ENCODE measurements around the gene TM4SF5. TPM values are rescaled to one million over a fixed set of nuclear protein-coding genes. Genes with fewer than 3 reads are reported as not detected.
"Not testable (repeated sequence)": the region's sequence is repeated elsewhere in the genome, so short reads cannot be mapped to it uniquely, and the experiment has no call there.

Gene TM4SF5
- total RNA-seq, 1 donor from 2014 or later = not detected

GRCh38 chr17:4827399-4827798 is 55.7 kb downstream of the TM4SF5 start:
- no peak for DNase-seq (ENCODE audit: low read depth)
- FAIRE-seq = no peak
- no peak overlapping the region for H3K4me3 ChIP-seq (ENCODE audit: low read depth, low read length)
- peaks cover 2% of the 10 kb centered on the region for H3K36me3 ChIP-seq (ENCODE audit: control insufficient read depth, insufficient read depth, low read length)
- no peaks in the 10 kb centered on the region for H3K27me3 ChIP-seq (ENCODE audit: control insufficient read depth, insufficient read depth, low read length)
- no peak for TF ChIP-seq CTCF (IDR thresholded peaks at IDR 0.05; ENCODE audit: insufficient read depth, low read length, severe bottlenecking)

GRCh38 chr17:4832829-4833177 is 61.1 kb downstream of the TM4SF5 start:
- peak overlapping the region; percentile 99 for H3K4me3 ChIP-seq (ENCODE audit: low read depth, low read length)
- not testable (repeated sequence) for DNase-seq (ENCODE audit: low read depth); FAIRE-seq; H3K27me3 ChIP-seq (ENCODE audit: control insufficient read depth, insufficient read depth, low read length); H3K36me3 ChIP-seq (ENCODE audit: control insufficient read depth, insufficient read depth, low read length)

Other genes with a start within 250 kb of the TM4SF5 start
- gene MYBBP1A, start 216.5 kb upstream of the TM4SF5 start, total RNA-seq = 45.1 and 60.6 TPM in 2 replicates
- 6.6 and 24.1 TPM in 2 replicates for gene GGT6, start 211.3 kb upstream of the TM4SF5 start, total RNA-seq
- gene SMTNL2, start 187.4 kb upstream of the TM4SF5 start, total RNA-seq = not detected in 2 replicates
- gene ALOX15, start 130.2 kb upstream of the TM4SF5 start, total RNA-seq = under 0.01 TPM in 1 of 2 replicates, not detected in the other
- gene PELP1, start 67.7 kb upstream of the TM4SF5 start, total RNA-seq = 11.8 and 13.7 TPM in 2 replicates
- gene ARRB2, start 61.3 kb upstream of the TM4SF5 start, total RNA-seq = 2.9 and 6.5 TPM in 2 replicates
- gene MED11, start 40.5 kb upstream of the TM4SF5 start, total RNA-seq = 10.5 and 16.5 TPM in 2 replicates
- under 0.01 and 0.38 TPM in 2 replicates for gene ZMYND15, start 32.1 kb upstream of the TM4SF5 start, total RNA-seq
- gene CXCL16, start 32.0 kb upstream of the TM4SF5 start, total RNA-seq = 9.2 and 12.7 TPM in 2 replicates
- gene VMO1, start 14.5 kb downstream of the TM4SF5 start, total RNA-seq = 0.77 TPM in 1 of 2 replicates, not detected in the other
- not detected in 2 replicates for gene GLTPD2, start 17.1 kb downstream of the TM4SF5 start, total RNA-seq
- 144 and 157 TPM in 2 replicates for gene PSMB6, start 24.3 kb downstream of the TM4SF5 start, total RNA-seq
- 20.0 and 41.6 TPM in 2 replicates for gene PLD2, start 35.3 kb downstream of the TM4SF5 start, total RNA-seq
- 58.4 and 91.7 TPM in 2 replicates for gene MINK1, start 61.5 kb downstream of the TM4SF5 start, total RNA-seq
- 5.5 and 8.3 TPM in 2 replicates for gene C17orf107, start 127.7 kb downstream of the TM4SF5 start, total RNA-seq
- 0.13 and 0.79 TPM in 2 replicates for gene CHRNE, start 131.2 kb downstream of the TM4SF5 start, total RNA-seq
- gene GP1BA, start 160.4 kb downstream of the TM4SF5 start, total RNA-seq = not detected in 2 replicates
- 51.6 and 71.8 TPM in 2 replicates for gene SLC25A11, start 168.2 kb downstream of the TM4SF5 start, total RNA-seq
- 15.8 and 26.0 TPM in 2 replicates for gene RNF167, start 168.4 kb downstream of the TM4SF5 start, total RNA-seq
- gene PFN1, start 176.6 kb downstream of the TM4SF5 start, total RNA-seq = 440 and 907 TPM in 2 replicates
- gene ENO3, start 179.2 kb downstream of the TM4SF5 start, total RNA-seq = 0.51 and 1.8 TPM in 2 replicates
- gene SPAG7, start 195.9 kb downstream of the TM4SF5 start, total RNA-seq = 40.5 and 64.0 TPM in 2 replicates
- gene CAMTA2, start 215.8 kb downstream of the TM4SF5 start, total RNA-seq = 4.7 and 5.9 TPM in 2 replicates
- gene INCA1, start 225.6 kb downstream of the TM4SF5 start, total RNA-seq = 0.13 and 0.53 TPM in 2 replicates
- 89.0 and 232 TPM in 2 replicates for gene KIF1C, start 226.1 kb downstream of the TM4SF5 start, total RNA-seq